ENCODE data around the gene GTSE1.

GTSE1 gene

GRCh38 chr22:46367707-46368191, 71.1 kb downstream of the GTSE1 start:
- peak; percentile 6 to 71 (median 44) for DNase-seq

- no peak for DNase-seq
Measured at GRCh38 chr22:46368422-46368821, 71.8 kb downstream of the GTSE1 start.

DNA sequence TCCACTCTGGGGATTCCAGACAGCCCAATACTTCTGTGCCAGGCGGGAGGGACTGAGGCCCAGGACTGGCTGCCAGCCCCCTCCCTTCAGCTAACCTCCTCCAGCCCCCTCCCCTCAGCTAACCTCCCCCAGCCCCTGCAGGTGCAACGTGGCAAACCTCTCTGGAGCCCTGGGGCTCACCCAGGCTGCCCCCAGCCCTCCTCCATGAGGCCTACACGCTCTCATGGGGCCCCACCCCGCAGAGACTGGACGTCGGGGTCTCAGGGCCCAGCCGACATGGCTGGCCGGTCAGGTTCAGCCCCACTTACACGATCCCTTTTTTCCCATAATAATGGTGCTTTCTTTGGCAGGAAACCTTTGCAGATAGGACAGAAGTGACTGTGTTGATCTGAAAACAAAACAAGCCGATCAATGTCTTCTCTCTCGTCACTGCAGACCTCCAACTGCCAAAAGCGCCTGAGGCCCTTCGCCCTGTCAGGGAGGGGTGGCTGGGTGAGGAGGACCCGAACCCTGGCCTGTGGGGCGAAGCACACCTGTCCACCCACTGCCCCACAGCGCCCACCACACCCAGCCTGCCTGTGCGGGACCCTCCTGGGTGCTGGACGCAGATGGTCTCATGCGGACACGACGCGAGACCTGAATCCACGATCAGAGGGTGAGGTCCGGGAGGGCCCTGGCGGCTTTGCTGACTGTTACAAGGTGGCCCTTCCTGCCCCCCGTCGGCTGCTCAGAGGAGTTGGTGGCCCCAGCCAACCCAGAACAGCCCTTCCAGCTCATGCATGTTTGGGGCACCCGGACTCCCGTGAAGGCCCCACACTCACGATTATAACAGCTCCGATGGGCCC, 72.4 kb downstream of the GTSE1 start:
- no peak for DNase-seq

DNA sequence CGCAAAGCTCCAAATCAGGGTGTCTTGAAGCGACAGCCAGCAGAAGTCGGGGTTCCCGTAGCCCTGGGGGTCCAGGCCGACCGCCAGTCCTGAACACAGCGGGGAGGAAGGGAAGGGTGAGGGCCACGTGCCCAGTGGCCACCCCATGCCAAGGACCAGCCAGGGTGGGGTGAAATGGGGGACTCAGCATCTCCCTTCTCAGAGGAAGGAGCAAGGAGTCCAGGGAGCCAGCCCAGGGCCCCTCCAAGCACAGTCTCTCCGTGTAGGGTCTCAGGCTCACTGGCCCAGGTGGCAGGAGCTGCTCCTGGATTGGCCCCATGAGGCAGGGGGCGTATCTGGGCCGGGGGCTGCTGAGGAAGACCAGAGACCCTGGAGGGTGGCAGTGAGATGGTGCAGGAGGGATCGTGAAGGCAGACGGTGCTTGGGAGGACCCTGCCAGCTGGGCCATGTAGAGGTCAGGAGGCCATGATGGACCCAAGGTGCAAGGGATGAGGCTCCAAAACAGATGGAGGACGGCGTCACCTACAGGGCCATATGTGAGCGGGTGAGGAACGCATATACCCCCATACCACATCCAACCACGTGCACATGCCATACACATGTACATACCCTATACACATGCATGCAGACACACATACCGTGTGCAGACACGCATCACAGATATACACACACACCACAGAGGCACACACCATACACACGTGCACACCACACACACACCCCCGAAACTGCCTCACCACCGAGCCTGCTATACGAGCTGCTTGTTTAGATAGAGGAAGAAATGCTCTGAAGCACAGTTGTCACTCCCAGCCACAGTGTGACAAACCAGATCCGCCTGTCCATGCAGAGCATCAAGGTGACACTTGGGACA, 73.3 kb downstream of the GTSE1 start:
- no peak for DNase-seq

DNA sequence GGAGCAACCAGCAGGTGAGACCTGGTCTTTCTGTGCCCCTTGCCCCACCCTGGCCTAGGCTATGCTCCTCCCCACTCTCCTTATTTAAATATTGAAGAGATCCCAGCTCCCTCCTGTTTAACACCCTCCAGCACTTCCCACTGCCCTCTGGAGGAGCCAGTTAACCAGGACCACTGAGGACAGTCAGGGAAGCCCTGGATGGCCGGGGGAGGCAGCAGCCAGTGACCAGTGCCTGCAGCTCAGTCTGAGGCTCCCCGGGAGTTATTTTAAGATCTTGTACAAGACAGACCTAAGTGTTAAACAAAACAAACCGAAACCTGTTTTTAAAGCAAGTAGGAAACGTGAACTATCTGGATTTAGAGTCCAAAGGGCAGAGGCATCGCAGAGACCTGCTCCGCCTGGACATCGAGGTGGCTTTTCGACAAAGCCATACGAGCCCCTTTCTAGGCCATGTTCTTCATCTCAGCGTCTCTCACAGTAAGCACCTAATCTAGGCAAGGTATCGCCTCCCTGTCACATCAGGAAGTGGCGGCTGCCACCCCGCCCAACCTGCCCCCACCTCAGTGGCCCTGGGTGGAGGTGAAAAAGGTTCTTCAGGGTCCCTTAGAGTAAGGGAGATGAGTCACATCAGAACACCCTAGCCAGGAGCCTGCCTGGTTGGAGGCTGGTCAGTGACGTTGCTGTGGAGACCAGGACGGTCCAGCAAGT, 74.1 kb downstream of the GTSE1 start:
- no peak for DNase-seq

- no peak for DNase-seq
Measured at GRCh38 chr22:46371623-46372226, 75.1 kb downstream of the GTSE1 start.

- DNase-seq, result no peak
Measured at GRCh38 chr22:46372686-46373085, 76.0 kb downstream of the GTSE1 start.

GRCh38 chr22:46373159-46373558, 76.5 kb downstream of the GTSE1 start:
- no peak for DNase-seq

DNA sequence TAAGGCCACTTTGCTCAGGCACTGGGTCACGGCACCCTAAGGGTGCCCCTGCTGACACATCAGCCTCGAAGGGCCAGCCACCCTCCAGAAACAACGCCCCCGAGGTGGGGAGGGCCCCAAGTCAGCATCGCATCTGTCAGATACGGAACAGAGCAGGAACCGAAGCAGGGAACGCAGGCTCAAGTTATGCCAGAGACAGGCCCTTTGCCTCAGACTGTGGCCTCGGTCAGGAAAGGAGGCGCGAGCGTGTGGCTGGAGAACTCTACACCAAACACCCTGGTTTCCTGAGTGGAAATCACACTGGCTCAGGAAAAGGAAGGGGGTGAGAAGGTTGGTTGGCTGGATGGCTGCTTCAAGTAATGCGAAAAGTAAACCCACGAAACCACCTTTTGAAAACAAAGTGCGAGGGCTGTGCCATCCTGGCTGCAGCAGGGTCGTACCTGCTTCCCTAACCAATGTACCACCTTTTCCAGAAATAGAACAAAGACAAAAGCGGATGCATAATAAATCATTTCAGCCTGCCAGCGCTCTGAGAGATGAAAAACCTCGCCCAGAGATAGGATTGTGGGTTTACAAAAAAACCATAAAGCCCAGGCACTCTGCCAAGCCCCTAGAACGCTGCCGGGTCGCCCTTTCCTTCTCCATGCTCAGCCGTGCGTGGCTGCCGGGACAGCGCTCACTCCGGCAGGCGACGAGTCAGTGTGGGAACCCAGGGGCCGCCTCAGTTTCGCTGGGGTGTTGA, 77.4 kb downstream of the GTSE1 start:
- peak in 1 of 6 experiments; percentile 15 for DNase-seq

DNA sequence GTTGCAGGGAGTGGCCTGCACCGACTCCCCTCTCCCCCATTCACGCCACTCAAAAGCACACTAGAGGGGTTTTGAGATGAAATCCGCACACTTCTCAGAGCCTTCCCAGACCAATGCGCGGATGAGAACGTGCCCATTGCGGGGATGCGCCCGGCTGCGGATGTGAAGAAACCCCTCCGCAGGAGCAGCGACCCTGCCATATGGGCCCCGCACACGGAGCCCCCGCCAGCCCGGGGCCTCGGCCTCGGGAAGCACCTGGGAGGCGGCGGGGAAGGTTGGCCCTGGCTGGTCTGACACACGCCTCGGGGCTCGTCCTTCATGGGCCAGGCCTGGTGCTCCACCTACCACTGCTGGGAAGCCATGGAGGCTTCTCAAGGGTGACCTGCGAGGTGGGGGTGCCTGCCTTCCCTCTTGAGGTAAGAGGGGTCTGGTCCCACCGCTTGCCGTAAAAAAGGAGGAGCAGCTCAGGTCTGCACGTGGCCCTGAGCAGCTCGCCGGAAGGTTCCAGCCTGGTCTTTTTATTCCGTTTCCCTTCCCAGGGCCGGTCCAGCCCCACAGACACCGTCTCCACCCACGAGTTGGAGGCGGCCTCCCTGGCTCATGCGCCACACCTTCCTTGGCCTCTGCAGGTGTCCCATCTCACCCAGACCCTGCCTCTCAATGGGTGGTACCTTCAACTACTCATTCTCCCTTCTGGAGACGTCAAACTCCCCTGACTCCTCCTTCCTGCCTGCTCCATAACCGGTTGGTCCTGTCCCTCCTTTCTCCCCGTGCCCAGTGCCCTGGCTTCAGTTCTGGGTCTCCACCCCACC, 78.2 kb downstream of the GTSE1 start:
- no peak for DNase-seq

DNA sequence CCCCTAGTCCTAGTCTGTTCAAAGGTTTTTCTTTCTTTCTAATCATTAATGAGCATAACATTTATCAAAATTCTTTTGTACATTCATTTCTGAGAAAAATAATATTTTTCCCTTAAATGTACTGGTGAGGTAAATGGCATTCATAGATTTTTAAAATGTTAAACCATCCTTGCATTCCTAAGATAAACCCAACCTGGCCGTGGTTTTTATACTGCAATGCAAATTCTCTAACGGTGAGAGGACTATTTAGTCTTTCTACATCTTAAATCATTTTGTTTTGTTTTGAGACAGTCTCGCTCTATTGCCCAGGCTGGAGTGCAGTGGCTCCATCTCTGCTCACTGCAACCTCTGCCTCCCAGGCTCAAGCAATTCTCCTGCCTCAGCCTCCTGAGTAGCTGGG, 79.4 kb downstream of the GTSE1 start:
- no peak for DNase-seq

DNA sequence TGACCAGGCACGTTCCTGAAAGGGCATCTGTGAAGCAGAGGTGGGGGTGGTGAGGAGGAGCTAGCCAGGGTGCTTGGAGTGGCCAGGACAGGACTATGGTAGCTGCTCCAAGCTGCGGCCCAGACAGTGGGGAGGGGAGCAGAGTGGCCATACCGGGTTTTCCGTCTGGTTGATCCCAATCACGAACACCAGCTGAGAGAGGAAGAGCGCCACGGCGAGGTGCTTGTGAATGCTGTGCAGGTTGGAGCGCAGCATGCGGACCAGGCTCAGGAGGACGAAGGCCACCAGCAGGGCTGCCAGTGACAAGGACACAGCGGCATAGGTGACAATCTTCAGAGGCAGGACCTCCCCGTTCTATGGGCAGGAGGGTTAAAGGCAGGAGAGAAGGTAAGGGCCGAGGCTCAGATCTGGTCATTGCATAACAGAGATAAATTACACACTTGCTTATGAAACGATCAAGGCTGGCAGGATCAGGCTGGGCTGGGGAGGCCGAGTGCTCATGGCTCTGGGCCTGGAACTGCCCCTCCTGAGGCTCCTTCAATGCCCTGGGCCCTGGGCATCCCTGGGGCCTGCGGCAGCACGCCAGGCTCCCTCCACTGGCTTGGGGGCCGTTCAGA, 80.3 kb downstream of the GTSE1 start:
- no peak for DNase-seq

- DNase-seq, result no peak
Measured at GRCh38 chr22:46377525-46378425, 81.1 kb downstream of the GTSE1 start.

- no peak for DNase-seq
Measured at GRCh38 chr22:46378426-46379065, 81.9 kb downstream of the GTSE1 start.

GRCh38 chr22:46379066-46379930, 82.6 kb downstream of the GTSE1 start:
- no peak for DNase-seq

GRCh38 chr22:46380069-46380468, 83.4 kb downstream of the GTSE1 start:
- DNase-seq, result no peak

All from stimulated activated naive CD4-positive, alpha-beta T cell (primary cell).